Measurements from ENCODE around the gene CUL1.

The CUL1 gene

GRCh38 chr7:148789220-148789619 lies 90.5 kb downstream of the CUL1 start:
- 95% methylated on average over 4 of the region's 7 CpGs for WGBS (ENCODE audit: insufficient coverage)
- no peaks in the 10 kb centered on the region for H3K4me1 ChIP-seq (ENCODE audit: control extremely low read depth in 1 of 4, control insufficient read depth in 4 of 4, insufficient read depth in 4 of 4, low read length in 3 of 4)
- POLR2A ChIA-PET = no interaction called here
- H3K27ac ChIP-seq (ENCODE audit: insufficient read depth in 1 of 2, low read depth in 1 of 2, low read length in 2 of 2, poor library complexity in 1 of 2, severe bottlenecking in 2 of 2) = no peak overlapping the region
- no peaks in the 10 kb centered on the region for H3K9me3 ChIP-seq (ENCODE audit: control extremely low read depth in 1 of 5, control insufficient read depth in 4 of 5, insufficient read depth in 2 of 5, low read depth in 1 of 5, low read length in 4 of 5)
- peaks cover 31 to 92% (median 62%) of the 10 kb centered on the region in 4 experiments for H3K36me3 ChIP-seq (ENCODE audit: control insufficient read depth in 4 of 4, insufficient read depth in 4 of 4, low read length in 3 of 4)
- no peak overlapping the region for H3K4me3 ChIP-seq (ENCODE audit: control insufficient read depth in 1 of 7, extremely low read depth in 1 of 7, insufficient read depth in 4 of 7, low read depth in 2 of 7, low read length in 6 of 7)
- DNase-seq = no peak
- H3K27me3 ChIP-seq (replicated peaks in 2 of 5; ENCODE audit: control insufficient read depth in 4 of 5, insufficient read depth in 5 of 5, low read length in 4 of 5) = no peaks in the 10 kb centered on the region
- CTCF ChIA-PET = no interaction called here

GRCh38 chr7:148790131-148790726 lies 91.5 kb downstream of the CUL1 start:
- peak in 2 of 3 donors; percentile 19 to 32 for DNase-seq
- H3K4me3 ChIP-seq (ENCODE audit: control insufficient read depth in 1 of 7, extremely low read depth in 1 of 7, insufficient read depth in 4 of 7, low read depth in 2 of 7, low read length in 6 of 7) = no peak overlapping the region
- H3K27ac ChIP-seq (ENCODE audit: insufficient read depth in 1 of 2, low read depth in 1 of 2, low read length in 2 of 2, poor library complexity in 1 of 2, severe bottlenecking in 2 of 2) = no peak overlapping the region
- ChIA-PET CTCF (interaction anchor here (0.6 to 1.2 kb wide), 2 partner anchors 15 to 58 kb away, joined by 3 read pairs; no protein-coding TSS in a partner anchor), POLR2A (no interaction called here)
- no peaks in the 10 kb centered on the region for H3K9me3 ChIP-seq (ENCODE audit: control extremely low read depth in 1 of 5, control insufficient read depth in 4 of 5, insufficient read depth in 2 of 5, low read depth in 1 of 5, low read length in 4 of 5)
- no peaks in the 10 kb centered on the region for H3K27me3 ChIP-seq (replicated peaks in 2 of 5; ENCODE audit: control insufficient read depth in 4 of 5, insufficient read depth in 5 of 5, low read length in 4 of 5)
- H3K36me3 ChIP-seq (ENCODE audit: control insufficient read depth in 4 of 4, insufficient read depth in 4 of 4, low read length in 3 of 4) = peaks cover 37 to 90% (median 63%) of the 10 kb centered on the region in 4 experiments
- no CpG with 5 or more reads among the region's 8 CpGs for WGBS (ENCODE audit: insufficient coverage)
- no peaks in the 10 kb centered on the region for H3K4me1 ChIP-seq (ENCODE audit: control extremely low read depth in 1 of 4, control insufficient read depth in 4 of 4, insufficient read depth in 4 of 4, low read length in 3 of 4)

- Histone ChIP-seq H3K27ac (ENCODE audit: insufficient read depth in 1 of 2, low read depth in 1 of 2, low read length in 2 of 2, poor library complexity in 1 of 2, severe bottlenecking in 2 of 2) (no peak overlapping the region), H3K27me3 (replicated peaks in 2 of 5; ENCODE audit: control insufficient read depth in 4 of 5, insufficient read depth in 5 of 5, low read length in 4 of 5) (no peaks in the 10 kb centered on the region), H3K4me3 (ENCODE audit: control insufficient read depth in 1 of 7, extremely low read depth in 1 of 7, insufficient read depth in 4 of 7, low read depth in 2 of 7, low read length in 6 of 7) (no peak overlapping the region), H3K9me3 (ENCODE audit: control extremely low read depth in 1 of 5, control insufficient read depth in 4 of 5, insufficient read depth in 2 of 5, low read depth in 1 of 5, low read length in 4 of 5) (no peaks in the 10 kb centered on the region), H3K4me1 (ENCODE audit: control extremely low read depth in 1 of 4, control insufficient read depth in 4 of 4, insufficient read depth in 4 of 4, low read length in 3 of 4) (no peaks in the 10 kb centered on the region), H3K36me3 (ENCODE audit: control insufficient read depth in 4 of 4, insufficient read depth in 4 of 4, low read length in 3 of 4) (peaks cover 35 to 88% (median 63%) of the 10 kb centered on the region in 4 experiments)
- CTCF ChIA-PET = interaction anchor here (1.2 kb wide), 1 partner anchor 16 kb away, joined by 3 read pairs; no protein-coding TSS in a partner anchor
- no CpG with 5 or more reads among the region's 2 CpGs for WGBS (ENCODE audit: insufficient coverage)
- no peak for DNase-seq
- POLR2A ChIA-PET = no interaction called here
Measured at GRCh38 chr7:148790850-148791249, 92.1 kb downstream of the CUL1 start.

- H3K4me1 ChIP-seq (ENCODE audit: control extremely low read depth in 1 of 4, control insufficient read depth in 4 of 4, insufficient read depth in 4 of 4, low read length in 3 of 4) = no peaks in the 10 kb centered on the region
- no peak overlapping the region for H3K27ac ChIP-seq (ENCODE audit: insufficient read depth in 1 of 2, low read depth in 1 of 2, low read length in 2 of 2, poor library complexity in 1 of 2, severe bottlenecking in 2 of 2)
- POLR2A ChIA-PET = no interaction called here
- H3K27me3 ChIP-seq (replicated peaks in 2 of 5; ENCODE audit: control insufficient read depth in 4 of 5, insufficient read depth in 5 of 5, low read length in 4 of 5) = no peaks in the 10 kb centered on the region
- H3K36me3 ChIP-seq (ENCODE audit: control insufficient read depth in 4 of 4, insufficient read depth in 4 of 4, low read length in 3 of 4) = peaks cover 33 to 89% (median 64%) of the 10 kb centered on the region in 4 experiments
- no peaks in the 10 kb centered on the region for H3K9me3 ChIP-seq (ENCODE audit: control extremely low read depth in 1 of 5, control insufficient read depth in 4 of 5, insufficient read depth in 2 of 5, low read depth in 1 of 5, low read length in 4 of 5)
- no peak overlapping the region for H3K4me3 ChIP-seq (ENCODE audit: control insufficient read depth in 1 of 7, extremely low read depth in 1 of 7, insufficient read depth in 4 of 7, low read depth in 2 of 7, low read length in 6 of 7)
- CTCF ChIA-PET = no interaction called here
- WGBS (ENCODE audit: insufficient coverage) = over 99% methylated on average over 15 of the region's 15 CpGs
- no peak for DNase-seq
Measured at GRCh38 chr7:148791546-148791945, 92.8 kb downstream of the CUL1 start.

GRCh38 chr7:148793590-148793989 lies 94.9 kb downstream of the CUL1 start:
- Histone ChIP-seq H3K27ac (ENCODE audit: insufficient read depth in 1 of 2, low read depth in 1 of 2, low read length in 2 of 2, poor library complexity in 1 of 2, severe bottlenecking in 2 of 2) (no peak overlapping the region), H3K36me3 (ENCODE audit: control insufficient read depth in 4 of 4, insufficient read depth in 4 of 4, low read length in 3 of 4) (peaks cover 31 to 90% (median 64%) of the 10 kb centered on the region in 4 experiments), H3K4me3 (ENCODE audit: control insufficient read depth in 1 of 7, extremely low read depth in 1 of 7, insufficient read depth in 4 of 7, low read depth in 2 of 7, low read length in 6 of 7) (no peak overlapping the region), H3K9me3 (ENCODE audit: control extremely low read depth in 1 of 5, control insufficient read depth in 4 of 5, insufficient read depth in 2 of 5, low read depth in 1 of 5, low read length in 4 of 5) (peaks cover 0 to under 1% (median 0%) of the 10 kb centered on the region in 5 experiments), H3K27me3 (replicated peaks in 2 of 5; ENCODE audit: control insufficient read depth in 4 of 5, insufficient read depth in 5 of 5, low read length in 4 of 5) (no peaks in the 10 kb centered on the region), H3K4me1 (ENCODE audit: control extremely low read depth in 1 of 4, control insufficient read depth in 4 of 4, insufficient read depth in 4 of 4, low read length in 3 of 4) (no peaks in the 10 kb centered on the region)
- 83% methylated on average over 1 of the region's 1 CpG for WGBS (ENCODE audit: insufficient coverage)
- no peak for DNase-seq
- CTCF ChIA-PET = interaction anchor here (1.0 to 1.1 kb wide), 3 partner anchors 12 to 170 kb away, joined by 3 to 4 read pairs (median 4); no protein-coding TSS in a partner anchor
- POLR2A ChIA-PET = no interaction called here

GRCh38 chr7:148794476-148794875 lies 95.8 kb downstream of the CUL1 start:
- Histone ChIP-seq H3K4me1 (ENCODE audit: control extremely low read depth in 1 of 4, control insufficient read depth in 4 of 4, insufficient read depth in 4 of 4, low read length in 3 of 4) (no peaks in the 10 kb centered on the region), H3K27ac (ENCODE audit: insufficient read depth in 1 of 2, low read depth in 1 of 2, low read length in 2 of 2, poor library complexity in 1 of 2, severe bottlenecking in 2 of 2) (no peak overlapping the region), H3K36me3 (ENCODE audit: control insufficient read depth in 4 of 4, insufficient read depth in 4 of 4, low read length in 3 of 4) (peaks cover 32 to 90% (median 66%) of the 10 kb centered on the region in 4 experiments), H3K9me3 (ENCODE audit: control extremely low read depth in 1 of 5, control insufficient read depth in 4 of 5, insufficient read depth in 2 of 5, low read depth in 1 of 5, low read length in 4 of 5) (peaks cover 0 to 4% (median 0%) of the 10 kb centered on the region in 5 experiments), H3K4me3 (ENCODE audit: control insufficient read depth in 1 of 7, extremely low read depth in 1 of 7, insufficient read depth in 4 of 7, low read depth in 2 of 7, low read length in 6 of 7) (no peak overlapping the region), H3K27me3 (replicated peaks in 2 of 5; ENCODE audit: control insufficient read depth in 4 of 5, insufficient read depth in 5 of 5, low read length in 4 of 5) (no peaks in the 10 kb centered on the region)
- ChIA-PET CTCF (no interaction called here), POLR2A (no interaction called here)
- no peak for DNase-seq
- 90% methylated on average over 2 of the region's 3 CpGs for WGBS (ENCODE audit: insufficient coverage)

GRCh38 chr7:148796841-148797240 lies 98.1 kb downstream of the CUL1 start:
- no peak for DNase-seq
- ChIA-PET CTCF (no interaction called here), POLR2A (no interaction called here)
- H3K27ac ChIP-seq (ENCODE audit: insufficient read depth in 1 of 2, low read depth in 1 of 2, low read length in 2 of 2, poor library complexity in 1 of 2, severe bottlenecking in 2 of 2) = no peak overlapping the region
- no peaks in the 10 kb centered on the region for H3K4me1 ChIP-seq (ENCODE audit: control extremely low read depth in 1 of 4, control insufficient read depth in 4 of 4, insufficient read depth in 4 of 4, low read length in 3 of 4)
- H3K27me3 ChIP-seq (replicated peaks in 2 of 5; ENCODE audit: control insufficient read depth in 4 of 5, insufficient read depth in 5 of 5, low read length in 4 of 5) = no peaks in the 10 kb centered on the region
- no peak overlapping the region for H3K4me3 ChIP-seq (ENCODE audit: control insufficient read depth in 1 of 7, extremely low read depth in 1 of 7, insufficient read depth in 4 of 7, low read depth in 2 of 7, low read length in 6 of 7)
- peaks cover 0 to 4% (median 0%) of the 10 kb centered on the region in 5 experiments for H3K9me3 ChIP-seq (ENCODE audit: control extremely low read depth in 1 of 5, control insufficient read depth in 4 of 5, insufficient read depth in 2 of 5, low read depth in 1 of 5, low read length in 4 of 5)
- WGBS (ENCODE audit: insufficient coverage) = 100% methylated on average over 9 of the region's 10 CpGs
- peaks cover 25 to 90% (median 72%) of the 10 kb centered on the region in 4 experiments for H3K36me3 ChIP-seq (ENCODE audit: control insufficient read depth in 4 of 4, insufficient read depth in 4 of 4, low read length in 3 of 4)

Data from common myeloid progenitor, CD34-positive (primary cell).